Mesodermal cell (in vitro differentiated cells): ENCODE data around the gene ASPG.
"Not testable (repeated sequence)": the region's sequence is repeated elsewhere in the genome, so short reads cannot be mapped to it uniquely, and the experiment has no call there.

ENCODE experiments used
- H3K27ac ChIP-seq: 2 replicates; pipeline ENCODE4 v1.7.0; 2013; ENCODE audit warnings: mild to moderate bottlenecking, low read depth, low read length, moderate library complexity; ENCODE audit not compliant: severe bottlenecking
- H3K36me3 ChIP-seq: 2 replicates; pipeline ENCODE4 v1.7.1; 2013; ENCODE audit warnings: mild to moderate bottlenecking, low read length, moderate library complexity; ENCODE audit not compliant: control insufficient read depth, insufficient read depth
- H3K4me1 ChIP-seq: one replicate; pipeline ENCODE4 v1.7.1; 2013; ENCODE audit warnings: mild to moderate bottlenecking, low read length; ENCODE audit not compliant: insufficient read depth, control insufficient read depth, poor library complexity, severe bottlenecking
- H3K4me3 ChIP-seq: 2 replicates; pipeline ENCODE4 v1.7.0; 2013; ENCODE audit warnings: low read length, control low read depth, mild to moderate bottlenecking; ENCODE audit not compliant: insufficient read depth, poor library complexity, severe bottlenecking; ENCODE audit errors: extremely low read depth
- H3K9me3 ChIP-seq: 2 replicates; pipeline ENCODE4 v1.7.1; 2013; ENCODE audit warnings: mild to moderate bottlenecking, low read length, moderate library complexity; ENCODE audit not compliant: control insufficient read depth
- WGBS, 2 experiments: methylation state at CpG; one replicate each; pipeline ENCODE4 v1.1.5; 2013; ENCODE audit warnings: missing lambda C conversion rate in 2 of 2; ENCODE audit not compliant: insufficient coverage in 2 of 2; 5-methylcytosine and 5-hydroxymethylcytosine counted together

The ASPG gene

GRCh38 chr14:104152686-104153393 lies 67.3 kb downstream of the ASPG start:
- Histone ChIP-seq H3K9me3 (no peaks in the 10 kb centered on the region), H3K4me3 (no peak overlapping the region), H3K36me3 (peaks cover 23% of the 10 kb centered on the region), H3K4me1 (peaks cover 32% of the 10 kb centered on the region), H3K27ac (no peak overlapping the region)
- 96 to 98% methylated on average over 17 to 20 of the region's 21 CpGs for WGBS, 2 experiments

GRCh38 chr14:104153394-104153755 lies 67.9 kb downstream of the ASPG start:
- H3K27ac ChIP-seq, H3K9me3 ChIP-seq, H3K4me3 ChIP-seq: not testable (repeated sequence)
- peaks cover 23% of the 10 kb centered on the region for H3K36me3 ChIP-seq
- WGBS, 2 experiments: 52 to 67% methylated on average over 1 to 2 of the region's 7 CpGs
- H3K4me1 ChIP-seq: peaks cover 26% of the 10 kb centered on the region

GRCh38 chr14:104154246-104154645 lies 68.7 kb downstream of the ASPG start:
- H3K36me3 ChIP-seq: peaks cover 23% of the 10 kb centered on the region
- no peak overlapping the region for H3K27ac ChIP-seq
- 88 to 96% methylated on average over 8 to 15 of the region's 15 CpGs for WGBS, 2 experiments
- no peaks in the 10 kb centered on the region for H3K9me3 ChIP-seq
- H3K4me3 ChIP-seq: no peak overlapping the region
- peaks cover 18% of the 10 kb centered on the region for H3K4me1 ChIP-seq

- peaks cover 23% of the 10 kb centered on the region for H3K36me3 ChIP-seq
- no peak overlapping the region for H3K4me3 ChIP-seq
- 96 to 100% methylated on average over 12 to 21 of the region's 29 CpGs for WGBS, 2 experiments
- no peak overlapping the region for H3K27ac ChIP-seq
- no peaks in the 10 kb centered on the region for H3K9me3 ChIP-seq
- H3K4me1 ChIP-seq: peaks cover 9% of the 10 kb centered on the region
These were observed 70.0 kb downstream of the ASPG start for GRCh38 chr14:104155513-104155912.

DNA sequence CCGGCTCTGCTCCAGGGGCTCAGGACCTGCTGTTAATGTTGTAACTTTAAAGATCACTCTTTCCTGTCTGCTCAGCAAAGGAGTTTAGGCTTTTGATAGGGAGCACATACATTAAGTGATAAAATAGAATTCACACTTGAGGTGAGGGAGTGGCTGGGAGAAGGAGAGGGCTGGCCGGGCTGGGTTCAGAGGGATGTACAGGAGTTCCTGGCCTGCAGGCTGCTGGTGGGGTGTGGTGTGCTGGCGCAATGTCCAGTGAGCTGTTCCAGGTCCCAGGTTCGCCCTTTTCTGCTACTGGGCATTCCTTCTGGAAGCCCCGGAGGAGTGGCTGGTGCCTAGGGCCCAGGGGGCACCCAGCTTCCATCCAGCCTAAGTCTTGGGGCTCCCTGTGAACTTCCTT lies 70.6 kb downstream of the ASPG start:
- H3K9me3 ChIP-seq: no peaks in the 10 kb centered on the region
- H3K36me3 ChIP-seq: peaks cover 20% of the 10 kb centered on the region

GRCh38 chr14:104157016-104157928 lies 71.8 kb downstream of the ASPG start:
- Histone ChIP-seq H3K4me3 (no peak overlapping the region), H3K27ac (no peak overlapping the region), H3K4me1 (peaks cover 5% of the 10 kb centered on the region), H3K36me3 (peaks cover 11% of the 10 kb centered on the region), H3K9me3 (no peaks in the 10 kb centered on the region)
- WGBS, 2 experiments: 88 to 91% methylated on average over 27 to 38 of the region's 42 CpGs

More for the DNA sequence above, 70.6 kb downstream of the ASPG start:
- Histone ChIP-seq H3K4me3 (no peak overlapping the region), H3K4me1 (peaks cover 5% of the 10 kb centered on the region), H3K27ac (no peak overlapping the region)
- WGBS, 2 experiments: 94 to 97% methylated on average over 4 of the region's 5 CpGs

- 86 to 88% methylated on average over 47 to 48 of the region's 51 CpGs for WGBS, 2 experiments
- no peaks in the 10 kb centered on the region for H3K9me3 ChIP-seq
- no peak overlapping the region for H3K4me3 ChIP-seq
- peaks cover 5% of the 10 kb centered on the region for H3K4me1 ChIP-seq
- H3K36me3 ChIP-seq: peaks cover 3% of the 10 kb centered on the region
- no peak overlapping the region for H3K27ac ChIP-seq
These were observed 73.6 kb downstream of the ASPG start for GRCh38 chr14:104158827-104159798.

GRCh38 chr14:104159990-104160389 lies 74.5 kb downstream of the ASPG start:
- Histone ChIP-seq H3K4me1 (peaks cover 5% of the 10 kb centered on the region), H3K9me3 (no peaks in the 10 kb centered on the region), H3K27ac (no peak overlapping the region), H3K36me3 (peaks cover 3% of the 10 kb centered on the region), H3K4me3 (no peak overlapping the region)
- 96 to 100% methylated on average over 5 to 7 of the region's 9 CpGs for WGBS, 2 experiments

GRCh38 chr14:104161602-104162367 lies 76.3 kb downstream of the ASPG start:
- Histone ChIP-seq H3K9me3 (no peaks in the 10 kb centered on the region), H3K27ac (no peak overlapping the region), H3K4me3 (no peak overlapping the region), H3K36me3 (peaks cover 3% of the 10 kb centered on the region), H3K4me1 (no peaks in the 10 kb centered on the region)
- WGBS, 2 experiments: 90 to 92% methylated on average over 18 to 23 of the region's 23 CpGs

DNA sequence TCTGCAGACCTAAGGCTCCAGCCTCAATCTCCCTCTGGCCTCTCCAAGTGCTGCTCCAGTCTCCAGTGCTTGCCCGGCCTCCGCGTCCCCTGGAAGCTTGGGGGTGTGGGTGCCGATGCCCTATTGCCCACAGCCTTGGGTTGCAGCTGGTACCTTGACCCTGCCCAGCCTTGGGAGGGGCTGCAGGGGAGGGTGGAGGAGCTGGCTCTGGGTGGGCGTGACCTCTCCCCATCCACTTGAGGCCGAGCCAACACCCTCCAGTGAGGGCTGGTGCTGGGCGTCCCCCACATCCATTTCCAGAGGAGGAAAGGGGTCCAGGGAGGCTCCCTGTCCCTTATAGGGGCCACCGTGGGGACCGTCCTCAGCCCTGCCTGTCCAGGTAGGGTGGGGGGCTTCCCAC lies 77.0 kb downstream of the ASPG start:
- H3K4me3 ChIP-seq: no peak overlapping the region
- peaks cover 4% of the 10 kb centered on the region for H3K36me3 ChIP-seq
- 90% methylated on average over 6 to 7 of the region's 9 CpGs for WGBS, 2 experiments

More for the DNA sequence above, 77.0 kb downstream of the ASPG start:
- Histone ChIP-seq H3K27ac (no peak overlapping the region), H3K4me1 (no peaks in the 10 kb centered on the region), H3K9me3 (no peaks in the 10 kb centered on the region)
